ENCODE measurements around the gene SERPINB12. TPM values are rescaled to one million over a fixed set of nuclear protein-coding genes. Genes with fewer than 3 reads are reported as not detected.

The SERPINB12 gene
- total and polyA plus RNA-seq, 2 of the 13 experiments (the other 11 are each of a cell fraction or from before 2014, with no cell fraction given): not detected

DNA sequence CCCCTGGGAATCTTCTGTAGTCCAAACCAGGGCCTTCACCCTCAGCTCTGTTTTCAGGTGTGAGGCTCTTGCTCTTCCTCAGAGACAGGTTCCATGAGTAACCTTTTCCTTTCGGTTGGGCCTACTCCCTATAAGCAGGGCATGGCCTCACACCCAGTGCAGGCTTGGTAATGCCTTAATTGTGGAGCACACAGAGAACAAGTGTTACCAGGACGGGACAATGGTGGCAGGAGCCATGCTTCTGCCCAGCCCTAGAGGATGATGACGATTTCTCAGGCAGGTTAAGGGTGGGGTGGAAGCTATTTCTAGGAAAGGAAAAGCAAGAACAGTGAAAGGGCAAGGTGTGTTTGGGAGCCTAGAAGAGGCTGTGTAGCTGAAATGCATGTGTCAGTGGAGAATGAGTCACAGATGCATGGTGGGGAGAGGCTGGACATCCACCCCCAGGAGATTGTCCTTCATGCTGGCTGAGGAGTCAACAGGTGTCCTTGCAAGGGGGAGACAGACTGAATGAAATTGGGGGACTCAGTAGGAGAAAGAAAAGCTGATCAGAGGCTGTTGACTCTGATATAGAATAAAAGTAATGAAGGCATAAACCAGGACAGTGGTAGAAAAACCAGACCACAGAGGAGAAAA is 22.0 kb upstream of the SERPINB12 start:
- H3K4me2 ChIP-seq (ENCODE audit: low read depth, low read length): no peak overlapping the region
- H3K4me3 ChIP-seq (replicated peaks in 1 of 3; ENCODE audit: insufficient read depth in 1 of 3, low read depth in 2 of 3, low read length in 3 of 3): no peak overlapping the region
- no peaks in the 10 kb centered on the region for H3K9me3 ChIP-seq (ENCODE audit: low read length)
- no peaks in the 10 kb centered on the region for H3K79me2 ChIP-seq (ENCODE audit: insufficient read depth, low read length)
- in situ Hi-C loops (cut with HindIII; ENCODE audit: extremely low pct_ligation_motif_present, low pct_unique_long_range_greater_than_20kb): loop anchor here (5.0 kb wide), 1 partner anchor 327 kb away; no protein-coding TSS in a partner anchor
- no peak overlapping the region for H3K27ac ChIP-seq (ENCODE audit: extremely low read length, insufficient read depth, low read length)
- DNase-seq (ENCODE audit: low spot score) (no peak), FAIRE-seq (no peak), ATAC-seq (no peak)
- no TSS peak for BruUV-seq (replicated peaks)
- CTCF ChIA-PET (ENCODE audit: low intra/inter-chr PET ratio, low total read pairs): interaction anchor here (2.4 to 3.7 kb wide), 2 partner anchors 58 to 416 kb away, joined by 8 to 26 read pairs; no protein-coding TSS in a partner anchor
- no peaks in the 10 kb centered on the region for H4K20me1 ChIP-seq (ENCODE audit: insufficient read depth, low read length)
- no peak overlapping the region for H3K9ac ChIP-seq (ENCODE audit: insufficient read depth, low read depth, low read length)
- H3K4me1 ChIP-seq (ENCODE audit: insufficient read depth, low read length): no peaks in the 10 kb centered on the region
- no peaks in the 10 kb centered on the region for H3K36me3 ChIP-seq (replicated peaks in 1 of 2; ENCODE audit: control insufficient read depth in 1 of 2, insufficient read depth in 2 of 2, low read length in 2 of 2)
- POLR2A ChIA-PET: no interaction called here
- 0% methylated on average over 3 of the region's 3 CpGs for WGBS (ENCODE audit: low lambda C conversion rate)
- H2AFZ ChIP-seq (ENCODE audit: low read length): no peak overlapping the region
- 0 out of 5 replicates have a peak, but pooled peaks cover 0 to 2% of the 10 kb centered on the region in 2 experiments for H3K27me3 ChIP-seq (ENCODE audit: control insufficient read depth in 1 of 2, insufficient read depth in 2 of 2, low read length in 2 of 2)
- intact Hi-C loops (cut with micrococcal nuclease; ENCODE audit: unreplicated experiment): no loop called here
- TF ChIP-seq ZNF367 (CRISPR knock-in tag; IDR thresholded peaks at IDR 0.05; ENCODE audit: borderline replicate concordance): no peak
- TF ChIP-seq CBX2 (IDR thresholded peaks at IDR 0.05; ENCODE audit: low read depth, low read length): no peak
- no peak for TF ChIP-seq CBX2 (CRISPR knock-in tag; IDR thresholded peaks at IDR 0.05; ENCODE audit: low read depth)
- no peak for TF ChIP-seq DMAP1 (CRISPR knock-in tag; IDR thresholded peaks at IDR 0.05)
- TF ChIP-seq MEIS1 (CRISPR knock-in tag; IDR thresholded peaks at IDR 0.05; ENCODE audit: borderline replicate concordance): no peak
- TF ChIP-seq, protein P1, sequence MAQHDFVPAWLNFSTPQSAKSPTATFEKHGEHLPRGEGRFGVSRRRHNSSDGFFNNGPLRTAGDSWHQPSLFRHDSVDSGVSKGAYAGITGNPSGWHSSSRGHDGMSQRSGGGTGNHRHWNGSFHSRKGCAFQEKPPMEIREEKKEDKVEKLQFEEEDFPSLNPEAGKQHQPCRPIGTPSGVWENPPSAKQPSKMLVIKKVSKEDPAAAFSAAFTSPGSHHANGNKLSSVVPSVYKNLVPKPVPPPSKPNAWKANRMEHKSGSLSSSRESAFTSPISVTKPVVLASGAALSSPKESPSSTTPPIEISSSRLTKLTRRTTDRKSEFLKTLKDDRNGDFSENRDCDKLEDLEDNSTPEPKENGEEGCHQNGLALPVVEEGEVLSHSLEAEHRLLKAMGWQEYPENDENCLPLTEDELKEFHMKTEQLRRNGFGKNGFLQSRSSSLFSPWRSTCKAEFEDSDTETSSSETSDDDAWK (CRISPR knock-in tag; IDR thresholded peaks at IDR 0.05): no peak
- TF ChIP-seq ZBTB37 (CRISPR knock-in tag; IDR thresholded peaks at IDR 0.05): no peak
- TF ChIP-seq, protein P2, sequence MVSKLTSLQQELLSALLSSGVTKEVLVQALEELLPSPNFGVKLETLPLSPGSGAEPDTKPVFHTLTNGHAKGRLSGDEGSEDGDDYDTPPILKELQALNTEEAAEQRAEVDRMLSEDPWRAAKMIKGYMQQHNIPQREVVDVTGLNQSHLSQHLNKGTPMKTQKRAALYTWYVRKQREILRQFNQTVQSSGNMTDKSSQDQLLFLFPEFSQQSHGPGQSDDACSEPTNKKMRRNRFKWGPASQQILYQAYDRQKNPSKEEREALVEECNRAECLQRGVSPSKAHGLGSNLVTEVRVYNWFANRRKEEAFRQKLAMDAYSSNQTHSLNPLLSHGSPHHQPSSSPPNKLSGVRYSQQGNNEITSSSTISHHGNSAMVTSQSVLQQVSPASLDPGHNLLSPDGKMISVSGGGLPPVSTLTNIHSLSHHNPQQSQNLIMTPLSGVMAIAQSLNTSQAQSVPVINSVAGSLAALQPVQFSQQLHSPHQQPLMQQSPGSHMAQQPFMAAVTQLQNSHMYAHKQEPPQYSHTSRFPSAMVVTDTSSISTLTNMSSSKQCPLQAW (CRISPR knock-in tag; IDR thresholded peaks at IDR 0.05): no peak
- no peak for TF ChIP-seq KAT8 (CRISPR knock-in tag; IDR thresholded peaks at IDR 0.05)
- TF ChIP-seq, protein P3, sequence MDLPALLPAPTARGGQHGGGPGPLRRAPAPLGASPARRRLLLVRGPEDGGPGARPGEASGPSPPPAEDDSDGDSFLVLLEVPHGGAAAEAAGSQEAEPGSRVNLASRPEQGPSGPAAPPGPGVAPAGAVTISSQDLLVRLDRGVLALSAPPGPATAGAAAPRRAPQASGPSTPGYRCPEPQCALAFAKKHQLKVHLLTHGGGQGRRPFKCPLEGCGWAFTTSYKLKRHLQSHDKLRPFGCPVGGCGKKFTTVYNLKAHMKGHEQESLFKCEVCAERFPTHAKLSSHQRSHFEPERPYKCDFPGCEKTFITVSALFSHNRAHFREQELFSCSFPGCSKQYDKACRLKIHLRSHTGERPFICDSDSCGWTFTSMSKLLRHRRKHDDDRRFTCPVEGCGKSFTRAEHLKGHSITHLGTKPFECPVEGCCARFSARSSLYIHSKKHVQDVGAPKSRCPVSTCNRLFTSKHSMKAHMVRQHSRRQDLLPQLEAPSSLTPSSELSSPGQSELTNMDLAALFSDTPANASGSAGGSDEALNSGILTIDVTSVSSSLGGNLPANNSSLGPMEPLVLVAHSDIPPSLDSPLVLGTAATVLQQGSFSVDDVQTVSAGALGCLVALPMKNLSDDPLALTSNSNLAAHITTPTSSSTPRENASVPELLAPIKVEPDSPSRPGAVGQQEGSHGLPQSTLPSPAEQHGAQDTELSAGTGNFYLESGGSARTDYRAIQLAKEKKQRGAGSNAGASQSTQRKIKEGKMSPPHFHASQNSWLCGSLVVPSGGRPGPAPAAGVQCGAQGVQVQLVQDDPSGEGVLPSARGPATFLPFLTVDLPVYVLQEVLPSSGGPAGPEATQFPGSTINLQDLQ (CRISPR knock-in tag; IDR thresholded peaks at IDR 0.05): no peak
- TF ChIP-seq ZNF570 (CRISPR knock-in tag; IDR thresholded peaks at IDR 0.05; ENCODE audit: borderline replicate concordance): no peak
- TF ChIP-seq, protein P4, sequence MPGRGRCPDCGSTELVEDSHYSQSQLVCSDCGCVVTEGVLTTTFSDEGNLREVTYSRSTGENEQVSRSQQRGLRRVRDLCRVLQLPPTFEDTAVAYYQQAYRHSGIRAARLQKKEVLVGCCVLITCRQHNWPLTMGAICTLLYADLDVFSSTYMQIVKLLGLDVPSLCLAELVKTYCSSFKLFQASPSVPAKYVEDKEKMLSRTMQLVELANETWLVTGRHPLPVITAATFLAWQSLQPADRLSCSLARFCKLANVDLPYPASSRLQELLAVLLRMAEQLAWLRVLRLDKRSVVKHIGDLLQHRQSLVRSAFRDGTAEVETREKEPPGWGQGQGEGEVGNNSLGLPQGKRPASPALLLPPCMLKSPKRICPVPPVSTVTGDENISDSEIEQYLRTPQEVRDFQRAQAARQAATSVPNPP (CRISPR knock-in tag; IDR thresholded peaks at IDR 0.05): no peak
- TF ChIP-seq, protein P5, sequence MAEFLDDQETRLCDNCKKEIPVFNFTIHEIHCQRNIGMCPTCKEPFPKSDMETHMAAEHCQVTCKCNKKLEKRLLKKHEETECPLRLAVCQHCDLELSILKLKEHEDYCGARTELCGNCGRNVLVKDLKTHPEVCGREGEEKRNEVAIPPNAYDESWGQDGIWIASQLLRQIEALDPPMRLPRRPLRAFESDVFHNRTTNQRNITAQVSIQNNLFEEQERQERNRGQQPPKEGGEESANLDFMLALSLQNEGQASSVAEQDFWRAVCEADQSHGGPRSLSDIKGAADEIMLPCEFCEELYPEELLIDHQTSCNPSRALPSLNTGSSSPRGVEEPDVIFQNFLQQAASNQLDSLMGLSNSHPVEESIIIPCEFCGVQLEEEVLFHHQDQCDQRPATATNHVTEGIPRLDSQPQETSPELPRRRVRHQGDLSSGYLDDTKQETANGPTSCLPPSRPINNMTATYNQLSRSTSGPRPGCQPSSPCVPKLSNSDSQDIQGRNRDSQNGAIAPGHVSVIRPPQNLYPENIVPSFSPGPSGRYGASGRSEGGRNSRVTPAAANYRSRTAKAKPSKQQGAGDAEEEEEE (CRISPR knock-in tag; IDR thresholded peaks at IDR 0.05; ENCODE audit: borderline replicate concordance): no peak
- no peak for TF ChIP-seq CEBPB (IDR thresholded peaks at IDR 0.05; ENCODE audit: borderline replicate concordance, low read depth, low read length)

Measured in HepG2 (cell line).